K562 (cell line): ENCODE measurements around the gene RCC1. TPM values are rescaled to one million over a fixed set of nuclear protein-coding genes. Genes with fewer than 3 reads are reported as not detected.

Source experiments
- BMI1 ChIP-seq: fragments of 150-350 bp; IDR thresholded peaks from 2 replicates; pipeline ENCODE4 v1.6.1; 2014; ENCODE audit warnings: low read length
- DIDO1 ChIP-seq: fragments of 450-650 bp; IDR thresholded peaks from 2 replicates; pipeline ENCODE4 v1.6.1; 2016; ENCODE audit warnings: low read depth, missing biosample characterization, missing genetic modification characterization
- KAT7 ChIP-seq: sonication (generic); formaldehyde crosslinking; IDR thresholded peaks from 2 replicates; pipeline ENCODE4 v1.8.0; 2022; ENCODE audit warnings: missing genetic modification reagents, mild to moderate bottlenecking, borderline replicate concordance
- KDM4B ChIP-seq, 2 experiments: fragments of 450-650 bp in 1 of 2; sonication (generic) in 1 of 2; IDR thresholded peaks; 2 replicates each; pipeline ENCODE4 v1.6.1; 2016 to 2017; ENCODE audit warnings: borderline replicate concordance in 2 of 2, antibody characterized with exemption in 1 of 2, low read depth in 1 of 2, mild to moderate bottlenecking in 1 of 2
- MGA ChIP-seq: fragments of 450-650 bp; IDR thresholded peaks from 2 replicates; pipeline ENCODE4 v1.6.1; 2016; ENCODE audit warnings: mild to moderate bottlenecking, moderate library complexity
- NFIC ChIP-seq: fragments of 450-650 bp; IDR thresholded peaks from 2 replicates; pipeline ENCODE4 v1.6.1; 2017; ENCODE audit warnings: mild to moderate bottlenecking, inconsistent platforms
- POLR2G ChIP-seq: fragments of 200-400 bp; formaldehyde crosslinking; IDR thresholded peaks from 2 replicates; pipeline ENCODE4 v1.6.1; 2017; ENCODE audit warnings: low read depth, mild to moderate bottlenecking, antibody characterized with exemption, low read length, moderate library complexity
- RFX1 ChIP-seq: fragments of 450-650 bp; IDR thresholded peaks from 2 replicates; pipeline ENCODE4 v1.6.1; 2016; ENCODE audit warnings: mild to moderate bottlenecking, moderate library complexity
- RNF2 ChIP-seq: sonication (generic); IDR thresholded peaks from 2 replicates; pipeline ENCODE4 v1.6.1; 2016
- SP2 ChIP-seq: IDR thresholded peaks from 2 replicates; pipeline ENCODE4 v1.6.1; 2011; ENCODE audit warnings: mild to moderate bottlenecking, low read depth, low read length, moderate library complexity; ENCODE audit not compliant: poor library complexity, severe bottlenecking; ENCODE audit errors: extremely low read depth
- TGIF2 ChIP-seq: sonication (generic); formaldehyde crosslinking; IDR thresholded peaks from 2 replicates; pipeline ENCODE4 v1.8.1; 2022; ENCODE audit warnings: mild to moderate bottlenecking, missing genetic modification reagents, moderate library complexity
- ZFP91 ChIP-seq: sonication (generic); formaldehyde crosslinking; IDR thresholded peaks from 2 replicates; pipeline ENCODE4 v1.8.0; 2022; ENCODE audit warnings: mild to moderate bottlenecking, missing genetic modification reagents
- polyA plus RNA-seq, 8 experiments: library from polyadenylated mRNA; depleted of rRNA in 4 of 8; stranded (reverse) in 5 of 8; unstranded in 3 of 8; fragments of >200 nt; fragmentation: Nextera tagmentation in 2 of 8; fragmentation: Illumina TruSeq in 1 of 8; extraction: Ambion mirVana in 2 of 8; extraction: Trizol in 1 of 8; gene quantifications; 2 replicates each; pipeline versions ENCODE4 v1.2.1 to v1.2.3, GENCODE V29; 2011 to 2014; ENCODE audit warnings: inconsistent platforms in 1 of 8, missing spikeins in 1 of 8
- total RNA-seq, 7 experiments: library from RNA; depleted of rRNA in 6 of 7; stranded (reverse); fragments of >200 nt in 6 of 7; fragmentation: Illumina TruSeq in 2 of 7; extraction: Trizol in 2 of 7; gene quantifications; 2 replicates each; pipeline versions ENCODE4 v1.2.1 to v1.2.3, GENCODE V29; 2011 to 2021; ENCODE audit warnings: low replicate concordance in 1 of 7

The RCC1 gene
- total and polyA plus RNA-seq, 9 of the 15 experiments (the other 6 are each of a cell fraction or from before 2014, with no cell fraction given) = 16.4 to 202 (median 107) TPM

- TF ChIP-seq MGA (no peak), RFX1 (no peak), KAT7 (CRISPR knock-in tag) (no peak), POLR2G (no peak), SP2 (no peak), KDM4B (IDR thresholded peaks at IDR 0.05; ENCODE audit: borderline replicate concordance in 2 of 2, low read depth in 1 of 2) (no peak), DIDO1 (tag) (no peak), RNF2 (no peak), ZFP91 (no peak), NFIC (no peak), BMI1 (no peak), TGIF2 (CRISPR knock-in tag) (no peak)
Measured at GRCh38 chr1:28508435-28508754, 2.6 kb downstream of the RCC1 start (continued).
